HepG2 (cell line): Measurements from ENCODE around the gene HOXC4.
"Not testable (repeated sequence)": the region's sequence is repeated elsewhere in the genome, so short reads cannot be mapped to it uniquely, and the experiment has no call there.

Experiments
- ZSCAN20 ChIP-seq: sonication (generic); formaldehyde crosslinking; IDR thresholded peaks from 2 replicates; pipeline ENCODE4 v1.4.0; 2020; ENCODE audit warnings: missing genetic modification reagents, mild to moderate bottlenecking, borderline replicate concordance
- ZSCAN30 ChIP-seq: sonication (generic); formaldehyde crosslinking; IDR thresholded peaks from 2 replicates; pipeline ENCODE4 v1.5.0; 2020; ENCODE audit warnings: mild to moderate bottlenecking, missing genetic modification reagents
- TF ChIP-seq, protein P1 (sequence below), 2 experiments: IDR thresholded peaks; 2 replicates each; pipeline ENCODE4 v1.6.1; 2011 to 2012; ENCODE audit warnings: low read length in 2 of 2, borderline replicate concordance in 1 of 2, low read depth in 1 of 2, mild to moderate bottlenecking in 1 of 2, moderate library complexity in 1 of 2

DNA sequence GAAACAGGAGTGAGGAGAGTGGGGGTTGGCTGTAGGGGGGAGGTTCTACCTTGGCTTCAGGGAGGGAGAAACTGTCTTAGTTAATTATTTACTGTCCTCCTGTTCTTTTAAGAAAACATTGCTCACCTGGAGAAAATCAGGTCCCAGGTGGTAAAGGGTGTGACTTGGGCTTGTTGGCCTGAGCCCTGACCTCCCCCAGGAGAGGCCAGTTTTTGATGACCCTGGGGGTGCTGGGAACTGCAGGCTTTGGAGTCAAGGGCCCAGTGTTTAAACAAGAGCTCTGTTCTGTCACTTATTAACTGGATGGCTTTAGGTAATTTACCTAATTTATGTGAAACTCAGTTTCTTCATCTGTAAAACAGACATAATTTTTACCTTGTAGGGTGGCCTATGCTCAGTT lies 34.4 kb downstream of the HOXC4 start:
- not testable (repeated sequence) for TF ChIP-seq ZSCAN20, ZSCAN30 (CRISPR knock-in tag)
- TF ChIP-seq, protein P1, sequence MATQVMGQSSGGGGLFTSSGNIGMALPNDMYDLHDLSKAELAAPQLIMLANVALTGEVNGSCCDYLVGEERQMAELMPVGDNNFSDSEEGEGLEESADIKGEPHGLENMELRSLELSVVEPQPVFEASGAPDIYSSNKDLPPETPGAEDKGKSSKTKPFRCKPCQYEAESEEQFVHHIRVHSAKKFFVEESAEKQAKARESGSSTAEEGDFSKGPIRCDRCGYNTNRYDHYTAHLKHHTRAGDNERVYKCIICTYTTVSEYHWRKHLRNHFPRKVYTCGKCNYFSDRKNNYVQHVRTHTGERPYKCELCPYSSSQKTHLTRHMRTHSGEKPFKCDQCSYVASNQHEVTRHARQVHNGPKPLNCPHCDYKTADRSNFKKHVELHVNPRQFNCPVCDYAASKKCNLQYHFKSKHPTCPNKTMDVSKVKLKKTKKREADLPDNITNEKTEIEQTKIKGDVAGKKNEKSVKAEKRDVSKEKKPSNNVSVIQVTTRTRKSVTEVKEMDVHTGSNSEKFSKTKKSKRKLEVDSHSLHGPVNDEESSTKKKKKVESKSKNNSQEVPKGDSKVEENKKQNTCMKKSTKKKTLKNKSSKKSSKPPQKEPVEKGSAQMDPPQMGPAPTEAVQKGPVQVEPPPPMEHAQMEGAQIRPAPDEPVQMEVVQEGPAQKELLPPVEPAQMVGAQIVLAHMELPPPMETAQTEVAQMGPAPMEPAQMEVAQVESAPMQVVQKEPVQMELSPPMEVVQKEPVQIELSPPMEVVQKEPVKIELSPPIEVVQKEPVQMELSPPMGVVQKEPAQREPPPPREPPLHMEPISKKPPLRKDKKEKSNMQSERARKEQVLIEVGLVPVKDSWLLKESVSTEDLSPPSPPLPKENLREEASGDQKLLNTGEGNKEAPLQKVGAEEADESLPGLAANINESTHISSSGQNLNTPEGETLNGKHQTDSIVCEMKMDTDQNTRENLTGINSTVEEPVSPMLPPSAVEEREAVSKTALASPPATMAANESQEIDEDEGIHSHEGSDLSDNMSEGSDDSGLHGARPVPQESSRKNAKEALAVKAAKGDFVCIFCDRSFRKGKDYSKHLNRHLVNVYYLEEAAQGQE (IDR thresholded peaks at IDR 0.05; ENCODE audit: borderline replicate concordance in 1 of 2, low read depth in 1 of 2, low read length in 2 of 2): not testable (repeated sequence)
